GM19035 (cell line): Measurements from ENCODE around the gene BSG.
"Not testable (repeated sequence)": the region's sequence is repeated elsewhere in the genome, so short reads cannot be mapped to it uniquely, and the experiment has no call there.

Source experiments
- ATAC-seq: cut with Tn5 transposase; IDR thresholded peaks from one replicate; pipeline ENCODE4 v1.9.1; 2021; ENCODE audit not compliant: unreplicated experiment

BSG gene

GRCh38 chr19:585146-585545 lies 12.8 kb downstream of the BSG start:
- not testable (repeated sequence) for ATAC-seq

GRCh38 chr19:585551-586110 lies 13.2 kb downstream of the BSG start:
- no peak for ATAC-seq

GRCh38 chr19:588093-588740 lies 15.8 kb downstream of the BSG start:
- ATAC-seq, result no peak

- no peak for ATAC-seq
Observed at GRCh38 chr19:588741-589692, 16.6 kb downstream of the BSG start.

GRCh38 chr19:589693-590395 lies 17.4 kb downstream of the BSG start, which contains the start of gene HCN2:
TSS of gene HCN2 (plus strand) at chr19:589881. CDS start at chr19:589946, 65 bp downstream.
- ATAC-seq, result no peak

- ATAC-seq, result no peak
Observed at GRCh38 chr19:590396-590745, 18.0 kb downstream of the BSG start.

- ATAC-seq, result no peak
Observed at GRCh38 chr19:590750-591098, 18.3 kb downstream of the BSG start.

GRCh38 chr19:591099-591958 lies 18.9 kb downstream of the BSG start:
- no peak for ATAC-seq

- ATAC-seq, result no peak
Observed at GRCh38 chr19:592101-592500, 19.7 kb downstream of the BSG start.

GRCh38 chr19:593055-593454 lies 20.7 kb downstream of the BSG start:
- no peak for ATAC-seq

GRCh38 chr19:593505-593904 lies 21.1 kb downstream of the BSG start:
- ATAC-seq, result no peak

GRCh38 chr19:594265-594870 lies 22.0 kb downstream of the BSG start:
- ATAC-seq, result no peak

GRCh38 chr19:595326-596262 lies 23.2 kb downstream of the BSG start:
- no peak for ATAC-seq

- no peak for ATAC-seq
Observed at GRCh38 chr19:596263-596655, 23.9 kb downstream of the BSG start.

GRCh38 chr19:597406-598315 lies 25.3 kb downstream of the BSG start:
- no peak for ATAC-seq

GRCh38 chr19:601310-601709 lies 28.9 kb downstream of the BSG start:
- no peak for ATAC-seq

- ATAC-seq, result no peak
Observed at GRCh38 chr19:601790-602189, 29.4 kb downstream of the BSG start.
